Adrenal gland (tissue), 12 donors: Measurements from ENCODE around the gene GLI1. TPM values are rescaled to one million over a fixed set of nuclear protein-coding genes. Genes with fewer than 3 reads are reported as not detected.
A peak's percentile ranks its signal among the peaks of the same experiment; 100 is the strongest.
"Not testable (repeated sequence)": the region's sequence is repeated elsewhere in the genome, so short reads cannot be mapped to it uniquely, and the experiment has no call there.

Source experiments
- DNase-seq, 7 donors: peaks; one replicate each; pipeline ENCODE4 v3.0.0-alpha.2; 2019 to 2020
- H3K27ac ChIP-seq, 5 donors: fragments of 200-600 bp; sonication (generic) in 4 of 5; 1 replicate in 3 of 5; 2 replicates in 2 of 5; pipeline versions ENCODE4 v1.5.1 to v1.8.0; 2016 to 2020; ENCODE audit warnings: mild to moderate bottlenecking in 1 of 5
- H3K27me3 ChIP-seq: fragments of 200-600 bp; 2 replicates; pipeline ENCODE4 v1.8.0; 2021
- H3K36me3 ChIP-seq, 2 donors: fragments of 200-600 bp; replicated peaks in 1 of 2; 1 replicate in 1 of 2; 2 replicates in 1 of 2; pipeline versions ENCODE4 v1.5.1 to v1.8.0; 2018 to 2022
- H3K4me1 ChIP-seq, 2 donors: fragments of 200-600 bp; replicated peaks in 1 of 2; 1 replicate in 1 of 2; 2 replicates in 1 of 2; pipeline versions ENCODE4 v1.5.1 to v1.8.0; 2018 to 2021
- H3K4me3 ChIP-seq, 4 donors: fragments of 200-600 bp; sonication (generic) in 3 of 4; one replicate each; pipeline ENCODE4 v1.5.1; 2016 to 2018
- H3K9me3 ChIP-seq, 3 donors: fragments of 200-600 bp; sonication (generic) in 1 of 3; replicated peaks in 1 of 3; 1 replicate in 2 of 3; 2 replicates in 1 of 3; pipeline versions ENCODE4 v1.5.1 to v1.8.0; 2016 to 2021
- POLR2A ChIP-seq, 2 donors: fragments of 450-650 bp; IDR thresholded peaks; one replicate each; pipeline ENCODE4 v1.6.1; 2017; ENCODE audit warnings: antibody characterized with exemption in 2 of 2, mild to moderate bottlenecking in 2 of 2, moderate library complexity in 1 of 2
- WGBS, 4 donors: extraction: QIAGEN DNeasy Blood & Tissue Kit in 2 of 4; methylation state at CpG; one replicate each; pipeline versions ENCODE4 v1.1.5 to v1.1.7; 2013 to 2017; 5-methylcytosine and 5-hydroxymethylcytosine counted together
- intact Hi-C, 2 donors: fragments of 100-400 bp; cut with DNase I; formaldehyde crosslinking; loops; one replicate each; pipeline versions ENCODE4 v1.14.1 to v1.15.0; 2022 to 2023
- polyA plus RNA-seq, 3 donors: library from polyadenylated mRNA; stranded (reverse); fragments of 200-250 nt in 2 of 3; fragments of 350-450 nt in 1 of 3; fragmentation: Illumina TruSeq in 1 of 3; extraction: RNeasy Lipid Tissue Mini Kit (QIAGEN cat#74804) in 1 of 3; gene quantifications; one replicate each; pipeline ENCODE4 v1.2.3, GENCODE V29; 2013 to 2014
- total RNA-seq, 9 donors: library from RNA; depleted of rRNA in 4 of 9; stranded (reverse); fragments of >200 nt in 4 of 9; fragments of 120-200 nt in 1 of 9; fragmentation: NEBNext Ultra II Directional in 1 of 9; extraction: Animal tissue kit (Norgen Biotek cat#: 25700) in 1 of 9; gene quantifications; one replicate each; pipeline versions ENCODE4 v1.1.0 to v1.2.4, GENCODE V29; 2013 to 2023
- TF ChIP-seq, protein P1 (sequence below), 6 experiments: fragments of 450-650 bp in 4 of 6; fragments of 200-600 bp in 2 of 6; sonication (generic) in 1 of 6; IDR thresholded peaks; 1 replicate in 5 of 6; 2 replicates in 1 of 6; pipeline versions ENCODE4 v1.5.1 to v1.8.0; 2016 to 2021; ENCODE audit warnings: antibody characterized with exemption in 6 of 6, mild to moderate bottlenecking in 2 of 6, moderate library complexity in 1 of 6
- donor health status: healthy with polysubstance abuse.
- donor health status: Bipolar disorder and iron deficiency.
- donor health status: DM: yes; HTN: yes; CAD: no.
- donor health status: DM: no; HTN: no; CAD: no.
- donor health status: DM: no; HTN: no; CAD: no.
- donor health status: DM: yes; HTN: yes; CAD: no.

Gene GLI1
- total and polyA plus RNA-seq, 12 donors = 0.30 to 7.2 (median 1.4) TPM

- TF ChIP-seq POLR2A (IDR thresholded peaks at IDR 0.05) = no peak
- TF ChIP-seq, protein P1, sequence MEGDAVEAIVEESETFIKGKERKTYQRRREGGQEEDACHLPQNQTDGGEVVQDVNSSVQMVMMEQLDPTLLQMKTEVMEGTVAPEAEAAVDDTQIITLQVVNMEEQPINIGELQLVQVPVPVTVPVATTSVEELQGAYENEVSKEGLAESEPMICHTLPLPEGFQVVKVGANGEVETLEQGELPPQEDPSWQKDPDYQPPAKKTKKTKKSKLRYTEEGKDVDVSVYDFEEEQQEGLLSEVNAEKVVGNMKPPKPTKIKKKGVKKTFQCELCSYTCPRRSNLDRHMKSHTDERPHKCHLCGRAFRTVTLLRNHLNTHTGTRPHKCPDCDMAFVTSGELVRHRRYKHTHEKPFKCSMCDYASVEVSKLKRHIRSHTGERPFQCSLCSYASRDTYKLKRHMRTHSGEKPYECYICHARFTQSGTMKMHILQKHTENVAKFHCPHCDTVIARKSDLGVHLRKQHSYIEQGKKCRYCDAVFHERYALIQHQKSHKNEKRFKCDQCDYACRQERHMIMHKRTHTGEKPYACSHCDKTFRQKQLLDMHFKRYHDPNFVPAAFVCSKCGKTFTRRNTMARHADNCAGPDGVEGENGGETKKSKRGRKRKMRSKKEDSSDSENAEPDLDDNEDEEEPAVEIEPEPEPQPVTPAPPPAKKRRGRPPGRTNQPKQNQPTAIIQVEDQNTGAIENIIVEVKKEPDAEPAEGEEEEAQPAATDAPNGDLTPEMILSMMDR (IDR thresholded peaks at IDR 0.05) = no peak
- WGBS, 4 donors = 13 to 38% (median 30%) methylated on average over 1 of the region's 1 CpG
- H3K36me3 ChIP-seq = peaks cover 0 to 56% of the 10 kb centered on the region in 2 donors
- no peak overlapping the region for H3K4me3 ChIP-seq
- peaks cover 31 to 41% of the 10 kb centered on the region in 2 donors for H3K4me1 ChIP-seq
- H3K27ac ChIP-seq = peak overlapping the region in 3 of 5 donors; percentile 72 to 100 (median 99)
- no peaks in the 10 kb centered on the region for H3K27me3 ChIP-seq
- peak in 6 of 7 donors; percentile 36 to 66 (median 56) for DNase-seq
- H3K9me3 ChIP-seq = no peaks in the 10 kb centered on the region
- intact Hi-C loops = no loop called here
These were observed 57.6 kb downstream of the GLI1 start for GRCh38 chr12:57517187-57517586.

DNA sequence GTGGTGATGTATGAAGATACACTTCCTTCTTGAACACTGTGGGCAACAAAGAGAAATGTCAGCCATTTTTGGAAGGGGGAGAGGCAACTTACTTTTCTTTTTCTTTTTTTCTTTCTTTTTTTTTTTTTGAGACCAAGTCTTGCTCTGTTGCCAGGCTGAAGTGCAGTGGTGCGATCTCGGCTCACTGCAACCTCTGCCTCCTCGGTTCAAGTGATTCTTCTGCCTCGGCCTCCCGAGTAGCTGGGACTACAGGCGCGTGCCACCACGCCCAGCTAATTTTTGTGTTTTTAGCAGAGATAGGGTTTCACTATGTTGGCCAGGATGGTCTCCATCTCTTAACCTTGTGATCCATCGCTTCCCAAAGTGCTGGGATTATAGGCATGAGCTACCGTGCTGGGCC is 58.1 kb downstream of the GLI1 start:
- peak overlapping the region in 4 of 5 donors; percentile 96 to 100 (median 100) for H3K27ac ChIP-seq
- H3K27me3 ChIP-seq, intact Hi-C loops, DNase-seq, H3K9me3 ChIP-seq: not testable (repeated sequence)
- H3K4me3 ChIP-seq = peak overlapping the region in 1 of 4 donors; percentile 86
- peaks cover 32 to 41% of the 10 kb centered on the region in 2 donors for H3K4me1 ChIP-seq
- WGBS, 4 donors = 78 to 83% (median 80%) methylated on average over 10 of the region's 10 CpGs
- peaks cover 0 to 50% of the 10 kb centered on the region in 2 donors for H3K36me3 ChIP-seq

DNA sequence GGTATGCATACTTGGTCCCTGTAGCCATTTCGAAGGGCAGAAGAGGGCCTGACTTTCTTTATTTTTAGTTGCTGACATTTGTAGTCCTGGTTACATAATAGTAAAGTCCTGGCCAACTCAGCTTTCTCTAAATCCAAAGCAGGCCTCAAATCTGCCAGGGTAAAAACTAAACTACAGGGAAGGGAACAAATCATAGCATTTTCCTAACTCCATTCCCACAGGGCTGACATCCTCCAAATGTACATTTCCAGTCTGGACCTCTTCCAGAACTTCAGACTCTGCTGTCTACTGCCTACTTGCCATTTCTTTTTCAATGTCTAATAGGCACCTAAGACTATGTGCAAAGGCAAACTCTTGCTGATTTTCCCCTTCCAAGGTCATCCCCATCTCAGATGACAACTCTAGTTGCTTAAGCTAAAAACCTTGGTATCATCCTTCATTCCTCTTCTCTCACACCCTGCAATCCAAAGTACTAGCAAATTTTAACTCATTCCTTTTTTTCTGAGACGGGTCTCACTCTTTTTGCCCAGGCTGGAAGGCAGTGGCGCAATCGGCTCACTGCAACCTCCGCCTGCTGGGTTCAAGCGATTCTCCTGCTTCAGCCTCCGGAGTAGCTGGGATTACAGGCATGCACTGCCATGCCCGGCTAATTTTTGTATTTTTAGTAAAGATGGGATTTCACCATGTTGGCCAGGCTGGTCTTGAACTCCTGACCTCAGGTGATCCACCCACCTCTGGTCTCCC is 58.8 kb downstream of the GLI1 start:
- peaks cover 0 to 44% of the 10 kb centered on the region in 2 donors for H3K36me3 ChIP-seq
- WGBS, 4 donors = 38 to 53% (median 48%) methylated on average over 8 of the region's 8 CpGs
- H3K9me3 ChIP-seq = no peaks in the 10 kb centered on the region
- H3K4me3 ChIP-seq = peak overlapping the region in 2 of 4 donors; percentile 86 to 94
- intact Hi-C loops = no loop called here
- peaks cover 33 to 42% of the 10 kb centered on the region in 2 donors for H3K4me1 ChIP-seq
- peak overlapping the region; percentile 69 to 100 (median 99) for H3K27ac ChIP-seq
- no peaks in the 10 kb centered on the region for H3K27me3 ChIP-seq
- no peak for DNase-seq
- TF ChIP-seq, protein P1 (IDR thresholded peaks at IDR 0.05) = no peak
- no peak for TF ChIP-seq POLR2A (IDR thresholded peaks at IDR 0.05)

GRCh38 chr12:57518920-57519795 is 59.6 kb downstream of the GLI1 start:
- Histone ChIP-seq H3K4me1 (peaks cover 41 to 50% of the 10 kb centered on the region in 2 donors), H3K4me3 (peak overlapping the region; percentile 15 to 94 (median 81)), H3K36me3 (peaks cover 0 to 39% of the 10 kb centered on the region in 2 donors), H3K27ac (peak overlapping the region; percentile 92 to 100 (median 99)), H3K9me3 (no peaks in the 10 kb centered on the region), H3K27me3 (no peaks in the 10 kb centered on the region)
- no peak for TF ChIP-seq POLR2A (IDR thresholded peaks at IDR 0.05)
- TF ChIP-seq, protein P1 (IDR thresholded peaks at IDR 0.05) = no peak
- DNase-seq = peak; percentile 36 to 81 (median 65)
- 16 to 34% (median 25%) methylated on average over 5 to 7 of the region's 7 CpGs for WGBS, 4 donors
- intact Hi-C loops = no loop called here
